Measurements from ENCODE around the gene TLE5. TPM values are rescaled to one million over a fixed set of nuclear protein-coding genes. Genes with fewer than 3 reads are reported as not detected.

The TLE5 gene
- polyA plus RNA-seq, 1 donor (not counting 4 experiments of a cell fraction or from before 2014, with no cell fraction given) = 249 TPM

DNA sequence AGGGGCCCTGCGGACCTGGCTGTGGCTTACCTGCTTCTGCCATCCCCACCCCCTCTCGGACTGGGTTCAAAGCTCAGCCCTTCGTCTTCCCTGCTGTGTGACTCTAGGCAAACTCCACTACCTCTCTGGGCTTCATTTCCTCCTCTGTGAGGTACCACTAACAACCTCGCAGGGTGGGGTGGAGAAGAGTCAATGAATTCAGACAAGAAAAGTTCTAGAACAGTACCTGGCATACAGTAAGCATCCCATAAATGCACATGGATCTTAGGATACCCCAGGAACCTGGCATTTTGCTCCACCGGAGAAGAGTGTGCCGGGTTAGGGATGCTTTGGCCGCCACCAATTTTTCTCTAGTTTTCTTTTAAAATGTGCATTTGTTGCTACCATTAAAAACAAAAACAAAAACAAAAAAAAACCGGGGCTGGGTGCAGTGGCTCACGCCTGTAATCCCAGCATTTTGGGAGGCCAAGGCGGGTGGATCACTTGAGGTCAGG lies 3.4 kb downstream of the TLE5 start:
- Histone ChIP-seq H3K4me1 (ENCODE audit: control insufficient read depth, extremely low read depth, insufficient read depth, low read length) (peaks cover 40% of the 10 kb centered on the region), H3K9ac (ENCODE audit: control insufficient read depth, extremely low read depth, insufficient read depth, low read length) (no peak overlapping the region), H3K9me3 (ENCODE audit: control insufficient read depth, low read depth, low read length) (no peaks in the 10 kb centered on the region), H3K4me2 (ENCODE audit: control insufficient read depth, extremely low read depth, insufficient read depth, low read depth, low read length) (no peak overlapping the region), H3K4me3 (ENCODE audit: control insufficient read depth in 2 of 3, extremely low read depth in 1 of 3, insufficient read depth in 2 of 3, low read depth in 1 of 3, low read length in 3 of 3) (no peak overlapping the region), H3K27me3 (ENCODE audit: control insufficient read depth, extremely low read depth, insufficient read depth, low read length) (no peaks in the 10 kb centered on the region), H2AFZ (ENCODE audit: control insufficient read depth, low read length) (no peak overlapping the region), H4K20me1 (ENCODE audit: control insufficient read depth, extremely low read depth, insufficient read depth, low read length) (peaks cover 13% of the 10 kb centered on the region), H3K36me3 (ENCODE audit: control insufficient read depth in 2 of 2, extremely low read depth in 1 of 2, insufficient read depth in 2 of 2, low read length in 2 of 2) (peaks cover 20 to 25% of the 10 kb centered on the region in 2 experiments), H3K27ac (ENCODE audit: control insufficient read depth, insufficient read depth, low read length) (no peak overlapping the region), H3K9me1 (ENCODE audit: control insufficient read depth, extremely low read depth, insufficient read depth, low read length) (peaks cover 3% of the 10 kb centered on the region), H3K79me2 (ENCODE audit: control insufficient read depth, insufficient read depth, low read length) (peaks cover 8% of the 10 kb centered on the region)
- dilution Hi-C loops (cut with MboI; ENCODE audit: extremely low pct_ligation_motif_present, low sequenced_read_pairs) = no loop called here
- DNase-seq (ENCODE audit: low read depth, low spot score) (no peak), FAIRE-seq (no peak)
- no peak for TF ChIP-seq EZH2 (IDR thresholded peaks at IDR 0.05; ENCODE audit: low read length)
- TF ChIP-seq, protein P1, sequence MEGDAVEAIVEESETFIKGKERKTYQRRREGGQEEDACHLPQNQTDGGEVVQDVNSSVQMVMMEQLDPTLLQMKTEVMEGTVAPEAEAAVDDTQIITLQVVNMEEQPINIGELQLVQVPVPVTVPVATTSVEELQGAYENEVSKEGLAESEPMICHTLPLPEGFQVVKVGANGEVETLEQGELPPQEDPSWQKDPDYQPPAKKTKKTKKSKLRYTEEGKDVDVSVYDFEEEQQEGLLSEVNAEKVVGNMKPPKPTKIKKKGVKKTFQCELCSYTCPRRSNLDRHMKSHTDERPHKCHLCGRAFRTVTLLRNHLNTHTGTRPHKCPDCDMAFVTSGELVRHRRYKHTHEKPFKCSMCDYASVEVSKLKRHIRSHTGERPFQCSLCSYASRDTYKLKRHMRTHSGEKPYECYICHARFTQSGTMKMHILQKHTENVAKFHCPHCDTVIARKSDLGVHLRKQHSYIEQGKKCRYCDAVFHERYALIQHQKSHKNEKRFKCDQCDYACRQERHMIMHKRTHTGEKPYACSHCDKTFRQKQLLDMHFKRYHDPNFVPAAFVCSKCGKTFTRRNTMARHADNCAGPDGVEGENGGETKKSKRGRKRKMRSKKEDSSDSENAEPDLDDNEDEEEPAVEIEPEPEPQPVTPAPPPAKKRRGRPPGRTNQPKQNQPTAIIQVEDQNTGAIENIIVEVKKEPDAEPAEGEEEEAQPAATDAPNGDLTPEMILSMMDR (optimal IDR thresholded peaks at IDR 0.05 in 1 of 3, IDR thresholded peaks at IDR 0.05 in 1 of 3, conservative IDR thresholded peaks at IDR 0.05 in 1 of 3; ENCODE audit: extremely low read depth in 1 of 3, insufficient read depth in 2 of 3, low read length in 3 of 3) = no peak

DNA sequence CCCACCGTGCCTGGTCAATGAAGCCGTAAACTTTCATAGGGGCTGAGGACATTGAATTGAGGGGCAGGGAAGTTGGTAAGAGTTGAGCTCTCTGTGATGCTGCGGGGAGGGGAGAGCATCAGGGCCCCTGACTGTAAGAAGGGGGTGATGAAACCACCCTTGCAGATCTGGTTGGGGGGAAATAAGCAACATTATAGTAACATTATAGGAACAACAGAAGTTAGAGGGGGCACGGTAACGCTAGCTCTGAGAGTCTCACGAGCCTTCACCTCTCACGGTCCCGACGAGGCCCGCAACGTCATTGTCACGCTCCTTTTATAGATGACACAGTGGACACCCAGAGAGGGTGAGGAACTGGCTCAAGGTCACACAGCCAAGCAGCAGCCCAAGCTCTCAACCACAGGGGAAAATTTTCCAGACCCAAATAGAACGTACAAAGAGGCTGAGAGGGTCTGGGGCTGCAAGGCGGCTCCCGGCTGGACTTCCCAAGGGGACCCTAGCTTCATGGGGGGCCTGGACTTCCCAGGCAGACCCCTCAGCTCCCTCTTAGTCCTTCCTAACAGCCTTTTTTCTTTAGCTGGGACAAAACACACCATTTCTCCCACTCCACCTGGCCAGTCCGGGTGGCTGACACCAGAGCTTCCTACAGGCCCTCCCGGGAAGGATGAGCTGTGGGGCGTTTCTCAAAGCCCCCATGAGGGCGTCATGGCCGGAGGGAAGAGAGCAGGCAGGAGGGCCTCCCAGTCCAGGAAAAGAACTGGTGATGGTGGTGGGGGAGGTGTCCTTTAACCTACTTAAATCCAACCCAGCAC lies 4.1 kb downstream of the TLE5 start:
- Histone ChIP-seq H3K4me2 (ENCODE audit: control insufficient read depth, extremely low read depth, insufficient read depth, low read depth, low read length) (no peak overlapping the region), H3K27me3 (ENCODE audit: control insufficient read depth, extremely low read depth, insufficient read depth, low read length) (no peaks in the 10 kb centered on the region), H3K4me3 (ENCODE audit: control insufficient read depth in 2 of 3, extremely low read depth in 1 of 3, insufficient read depth in 2 of 3, low read depth in 1 of 3, low read length in 3 of 3) (no peak overlapping the region), H2AFZ (ENCODE audit: control insufficient read depth, low read length) (no peak overlapping the region), H3K36me3 (ENCODE audit: control insufficient read depth in 2 of 2, extremely low read depth in 1 of 2, insufficient read depth in 2 of 2, low read length in 2 of 2) (peaks cover 21 to 28% of the 10 kb centered on the region in 2 experiments), H4K20me1 (ENCODE audit: control insufficient read depth, extremely low read depth, insufficient read depth, low read length) (peaks cover 13% of the 10 kb centered on the region), H3K27ac (ENCODE audit: control insufficient read depth, insufficient read depth, low read length) (no peak overlapping the region), H3K9me3 (ENCODE audit: control insufficient read depth, low read depth, low read length) (no peaks in the 10 kb centered on the region), H3K79me2 (ENCODE audit: control insufficient read depth, insufficient read depth, low read length) (peaks cover 8% of the 10 kb centered on the region), H3K9ac (ENCODE audit: control insufficient read depth, extremely low read depth, insufficient read depth, low read length) (no peak overlapping the region), H3K4me1 (ENCODE audit: control insufficient read depth, extremely low read depth, insufficient read depth, low read length) (peaks cover 47% of the 10 kb centered on the region), H3K9me1 (ENCODE audit: control insufficient read depth, extremely low read depth, insufficient read depth, low read length) (peaks cover 3% of the 10 kb centered on the region)
- dilution Hi-C loops (cut with MboI; ENCODE audit: extremely low pct_ligation_motif_present, low sequenced_read_pairs) = no loop called here
- no peak for FAIRE-seq
- no peak for DNase-seq (ENCODE audit: low read depth, low spot score)
- TF ChIP-seq, protein P1 (optimal IDR thresholded peaks at IDR 0.05 in 1 of 3, IDR thresholded peaks at IDR 0.05 in 1 of 3, conservative IDR thresholded peaks at IDR 0.05 in 1 of 3; ENCODE audit: extremely low read depth in 1 of 3, insufficient read depth in 2 of 3, low read length in 3 of 3) = no peak
- no peak for TF ChIP-seq EZH2 (IDR thresholded peaks at IDR 0.05; ENCODE audit: low read length)

All from keratinocyte (primary cell).